D721Med (cell line): ENCODE results near the gene NSMCE1.
"Not testable (repeated sequence)": the region's sequence is repeated elsewhere in the genome, so short reads cannot be mapped to it uniquely, and the experiment has no call there.

Experiments used
- DNase-seq: peaks from one replicate; pipeline ENCODE4 v3.0.0; 2011; ENCODE audit warnings: low spot score; ENCODE audit not compliant: insufficient read length
- FAIRE-seq: peaks from 2 replicates; lab custom pipeline; 2011; peaks lifted over from hg19 to GRCh38; lab: Jason Lieb, UNC
- CTCF ChIP-seq: IDR thresholded peaks from 2 replicates; pipeline ENCODE4 v1.5.1; 2012; ENCODE audit warnings: mild to moderate bottlenecking, control low read depth; ENCODE audit not compliant: insufficient read depth; ENCODE audit errors: missing control alignments

The NSMCE1 gene

GRCh38 chr16:27204312-27204915 is 64.2 kb downstream of the NSMCE1 start:
- no peak for FAIRE-seq
- no peak for TF ChIP-seq CTCF
- DNase-seq, result no peak

DNA sequence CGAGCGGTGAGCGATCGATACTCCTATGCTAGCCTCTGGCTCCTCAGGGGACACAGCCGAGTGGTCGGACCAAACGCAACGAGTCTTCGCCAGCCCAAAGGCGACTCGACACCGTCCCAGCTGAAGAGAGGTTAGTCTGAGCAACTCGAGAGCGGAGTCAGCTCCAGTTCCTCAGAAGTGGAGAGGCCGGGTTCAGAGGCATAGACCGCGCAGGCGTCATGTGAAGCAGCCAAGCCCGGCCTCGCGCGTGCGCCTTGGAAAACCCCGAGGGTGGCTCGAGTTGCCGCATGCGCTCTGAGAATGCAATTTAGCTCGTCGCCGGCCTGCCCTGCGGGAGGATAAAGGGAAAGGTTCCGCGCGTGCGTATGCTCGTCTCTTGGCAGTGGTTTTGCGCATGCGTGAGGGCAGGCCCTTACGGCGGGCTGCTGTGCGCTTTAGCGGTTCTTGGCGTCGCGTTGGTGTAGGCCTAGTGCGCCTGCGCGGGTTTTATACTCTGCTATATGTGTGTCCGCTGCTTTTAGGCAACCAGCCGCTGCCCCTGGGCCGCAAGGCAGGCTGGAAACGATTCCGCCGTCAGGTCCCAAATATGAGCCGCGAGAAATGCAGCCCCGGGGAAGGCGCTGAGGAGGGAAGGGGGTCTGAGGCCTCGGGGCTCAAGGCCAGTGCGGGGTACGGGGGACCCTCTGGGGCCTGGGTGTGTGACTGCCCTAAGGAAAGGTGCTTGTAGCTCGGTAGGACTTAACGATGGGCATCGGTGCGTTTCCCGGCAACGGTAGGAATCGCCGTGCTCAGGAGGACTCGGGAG is 64.9 kb downstream of the NSMCE1 start, which contains the start of gene KDM8:
Gene KDM8 (plus strand): TSS at position 20 of the 805 bp plus-strand sequence. CDS start 6,598 bp downstream, outside the sequence.
- TF ChIP-seq CTCF, result no peak
- peak; percentile 87 for DNase-seq
- no peak for FAIRE-seq

- DNase-seq (no peak), FAIRE-seq (no peak)
- TF ChIP-seq CTCF, result no peak
These were observed 65.6 kb downstream of the NSMCE1 start for GRCh38 chr16:27202923-27203506.

DNA sequence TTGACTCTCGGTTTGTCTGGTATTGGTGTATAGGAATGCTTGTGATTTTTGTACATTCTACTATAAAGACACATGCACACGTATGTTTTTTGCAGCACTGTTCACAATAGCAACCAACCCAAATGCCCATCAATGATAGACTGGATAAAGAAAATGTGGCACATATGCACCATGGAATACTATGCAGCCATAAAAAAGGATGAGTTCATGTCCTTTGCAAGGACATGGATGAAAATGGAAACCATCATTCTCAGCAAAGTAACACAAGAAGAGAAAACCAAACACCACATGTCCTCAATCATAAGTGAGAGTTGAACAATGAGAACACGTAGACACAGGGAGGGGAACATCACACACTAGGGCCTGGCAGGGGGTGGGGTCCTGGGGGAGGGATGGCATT is 67.7 kb downstream of the NSMCE1 start:
- FAIRE-seq, result not testable (repeated sequence)

GRCh38 chr16:27199736-27200135 is 68.8 kb downstream of the NSMCE1 start:
- TF ChIP-seq CTCF, result no peak
- FAIRE-seq, result no peak
- no peak for DNase-seq

More for the DNA sequence above, 67.7 kb downstream of the NSMCE1 start:
- not testable (repeated sequence) for DNase-seq

- FAIRE-seq, result no peak
- no peak for TF ChIP-seq CTCF
- DNase-seq, result no peak
These were observed 69.4 kb downstream of the NSMCE1 start for GRCh38 chr16:27199235-27199586.

GRCh38 chr16:27198451-27199234 is 69.9 kb downstream of the NSMCE1 start:
- no peak for FAIRE-seq
- no peak for TF ChIP-seq CTCF
- DNase-seq, result no peak
